K562 (cell line): ENCODE measurements around the gene MKRN3. TPM values are rescaled to one million over a fixed set of nuclear protein-coding genes. Genes with fewer than 3 reads are reported as not detected.

ENCODE experiments used
- EHMT2 ChIP-seq: fragments of 450-650 bp; IDR thresholded peaks from 2 replicates; pipeline ENCODE4 v1.6.1; 2018; ENCODE audit warnings: antibody characterized with exemption
- ERF ChIP-seq: fragments of 450-650 bp; formaldehyde crosslinking; IDR thresholded peaks from 2 replicates; pipeline ENCODE4 v1.4.0; 2020; ENCODE audit warnings: mild to moderate bottlenecking, mixed read lengths
- FOSL1 ChIP-seq: fragments of 200-800 bp; sonication (Bioruptor generic); conservative IDR thresholded peaks from 2 replicates; pipeline ENCODE4 v1.6.1; 2016; ENCODE audit warnings: missing genetic modification characterization, missing compliant biosample characterization
- FOXA1 ChIP-seq: fragments of 450-650 bp; IDR thresholded peaks from 2 replicates; pipeline ENCODE4 v1.6.1; 2016; ENCODE audit warnings: mild to moderate bottlenecking, borderline replicate concordance
- FOXK1 ChIP-seq: sonication (generic); formaldehyde crosslinking; IDR thresholded peaks from 2 replicates; pipeline ENCODE4 v1.8.0; 2022; ENCODE audit warnings: missing genetic modification reagents, mild to moderate bottlenecking, borderline replicate concordance
- KDM5B ChIP-seq: fragments of 200-600 bp; sonication (generic); IDR thresholded peaks from 2 replicates; pipeline ENCODE4 v1.6.1; 2012; ENCODE audit warnings: low read depth, mild to moderate bottlenecking, moderate library complexity, low read length, control low read depth, inconsistent platforms; ENCODE audit not compliant: insufficient replicate concordance
- NCOA1 ChIP-seq: fragments of 450-650 bp; IDR thresholded peaks from 2 replicates; pipeline ENCODE4 v1.6.1; 2016; ENCODE audit warnings: low read depth
- NR1H2 ChIP-seq: sonication (generic); formaldehyde crosslinking; IDR thresholded peaks from 2 replicates; pipeline ENCODE4 v1.4.0; 2020; ENCODE audit warnings: mild to moderate bottlenecking, missing genetic modification reagents
- PYGO2 ChIP-seq: fragments of 450-650 bp; IDR thresholded peaks from 2 replicates; pipeline ENCODE4 v1.6.1; 2016; ENCODE audit warnings: mild to moderate bottlenecking, missing genetic modification characterization, moderate library complexity, missing compliant biosample characterization
- SPI1 ChIP-seq: IDR thresholded peaks from 2 replicates; pipeline ENCODE4 v1.6.1; 2011; ENCODE audit warnings: low read depth, low read length, control low read depth, borderline replicate concordance
- SREBF2 ChIP-seq: sonication (generic); formaldehyde crosslinking; IDR thresholded peaks from 2 replicates; pipeline ENCODE4 v1.4.0; 2020; ENCODE audit warnings: mild to moderate bottlenecking, missing genetic modification reagents
- TEAD1 ChIP-seq, 2 experiments: fragments of 450-650 bp in 1 of 2; sonication (generic) in 1 of 2; formaldehyde crosslinking; IDR thresholded peaks; 2 replicates each; pipeline versions ENCODE4 v1.4.0 to v1.8.0; 2020 to 2022; ENCODE audit warnings: mild to moderate bottlenecking in 2 of 2, missing genetic modification reagents in 1 of 2
- ZNF589 ChIP-seq: fragments of 200-800 bp; sonication (Bioruptor generic); IDR thresholded peaks from 2 replicates; pipeline ENCODE4 v1.6.1; 2016; ENCODE audit warnings: low read depth, missing genetic modification characterization, missing compliant biosample characterization
- ZNF764 ChIP-seq: fragments of 250-450 bp; sonication (Bioruptor Pico); IDR thresholded peaks from 2 replicates; pipeline ENCODE4 v1.4.0; 2020; ENCODE audit warnings: low read depth, mild to moderate bottlenecking, moderate library complexity
- ZSCAN29 ChIP-seq: fragments of 450-650 bp; IDR thresholded peaks from 2 replicates; pipeline ENCODE4 v1.6.1; 2017
- ZSCAN32 ChIP-seq: fragments of 450-650 bp; formaldehyde crosslinking; IDR thresholded peaks from 2 replicates; pipeline ENCODE4 v1.4.0; 2020; ENCODE audit warnings: mild to moderate bottlenecking, moderate library complexity
- polyA plus RNA-seq, 8 experiments: library from polyadenylated mRNA; depleted of rRNA in 4 of 8; stranded (reverse) in 5 of 8; unstranded in 3 of 8; fragments of >200 nt; fragmentation: Nextera tagmentation in 2 of 8; fragmentation: Illumina TruSeq in 1 of 8; extraction: Ambion mirVana in 2 of 8; extraction: Trizol in 1 of 8; gene quantifications; 2 replicates each; pipeline versions ENCODE4 v1.2.1 to v1.2.3, GENCODE V29; 2011 to 2014; ENCODE audit warnings: inconsistent platforms in 1 of 8, missing spikeins in 1 of 8
- total RNA-seq, 7 experiments: library from RNA; depleted of rRNA in 6 of 7; stranded (reverse); fragments of >200 nt in 6 of 7; fragmentation: Illumina TruSeq in 2 of 7; extraction: Trizol in 2 of 7; gene quantifications; 2 replicates each; pipeline versions ENCODE4 v1.2.1 to v1.2.3, GENCODE V29; 2011 to 2021; ENCODE audit warnings: low replicate concordance in 1 of 7
- TF ChIP-seq, protein P1 (sequence below): sonication (generic); formaldehyde crosslinking; IDR thresholded peaks from 2 replicates; pipeline ENCODE4 v1.8.0; 2022; ENCODE audit warnings: mild to moderate bottlenecking, low read depth, missing genetic modification reagents
- TF ChIP-seq, protein P2 (sequence below): fragments of 450-650 bp; formaldehyde crosslinking; IDR thresholded peaks from 2 replicates; pipeline ENCODE4 v1.4.0; 2020; ENCODE audit warnings: mild to moderate bottlenecking
- TF ChIP-seq, protein P3 (sequence below): sonication (generic); formaldehyde crosslinking; IDR thresholded peaks from 2 replicates; pipeline ENCODE4 v1.8.0; 2022; ENCODE audit warnings: mild to moderate bottlenecking, missing genetic modification reagents
- TF ChIP-seq, protein P4 (sequence below): sonication (generic); formaldehyde crosslinking; IDR thresholded peaks from 2 replicates; pipeline ENCODE4 v1.8.0; 2022; ENCODE audit warnings: mild to moderate bottlenecking, missing genetic modification reagents

MKRN3 gene
- total and polyA plus RNA-seq, 9 of the 15 experiments (the other 6 are each of a cell fraction or from before 2014, with no cell fraction given) = 6.5 to 33.4 (median 25.1) TPM

DNA sequence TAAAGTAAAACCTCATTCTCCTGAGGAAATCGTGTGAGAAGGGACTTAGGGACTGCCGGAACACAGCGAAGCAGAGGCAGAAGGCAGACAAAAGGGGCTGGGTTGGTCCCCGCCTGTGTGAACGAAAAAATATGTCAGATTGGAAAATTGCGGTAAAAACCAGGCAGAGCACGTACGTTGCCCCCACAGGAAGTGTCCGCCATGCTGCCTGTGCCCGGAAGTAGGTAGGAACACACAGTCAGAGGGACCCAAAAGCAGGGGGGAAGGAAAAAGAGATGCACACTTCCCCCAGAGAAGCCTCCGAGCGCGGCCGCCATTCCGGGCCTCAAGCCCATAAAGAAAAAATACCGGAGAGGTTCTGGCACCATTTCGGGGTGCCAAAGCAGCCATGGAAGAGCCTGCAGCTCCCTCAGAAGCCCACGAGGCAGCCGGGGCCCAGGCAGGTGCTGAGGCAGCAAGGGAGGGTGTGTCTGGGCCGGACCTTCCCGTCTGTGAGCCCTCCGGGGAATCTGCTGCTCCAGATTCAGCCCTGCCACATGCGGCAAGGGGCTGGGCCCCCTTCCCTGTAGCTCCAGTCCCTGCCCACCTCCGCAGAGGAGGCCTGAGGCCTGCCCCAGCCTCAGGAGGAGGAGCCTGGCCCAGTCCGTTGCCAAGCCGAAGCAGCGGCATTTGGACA lies at the start of gene MKRN3 (continued):
- TF ChIP-seq, protein P1, sequence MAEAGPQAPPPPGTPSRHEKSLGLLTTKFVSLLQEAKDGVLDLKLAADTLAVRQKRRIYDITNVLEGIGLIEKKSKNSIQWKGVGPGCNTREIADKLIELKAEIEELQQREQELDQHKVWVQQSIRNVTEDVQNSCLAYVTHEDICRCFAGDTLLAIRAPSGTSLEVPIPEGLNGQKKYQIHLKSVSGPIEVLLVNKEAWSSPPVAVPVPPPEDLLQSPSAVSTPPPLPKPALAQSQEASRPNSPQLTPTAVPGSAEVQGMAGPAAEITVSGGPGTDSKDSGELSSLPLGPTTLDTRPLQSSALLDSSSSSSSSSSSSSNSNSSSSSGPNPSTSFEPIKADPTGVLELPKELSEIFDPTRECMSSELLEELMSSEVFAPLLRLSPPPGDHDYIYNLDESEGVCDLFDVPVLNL (CRISPR knock-in tag) = peak; percentile 37; the same call in 1 of the 2 replicates
- TF ChIP-seq, protein P2, sequence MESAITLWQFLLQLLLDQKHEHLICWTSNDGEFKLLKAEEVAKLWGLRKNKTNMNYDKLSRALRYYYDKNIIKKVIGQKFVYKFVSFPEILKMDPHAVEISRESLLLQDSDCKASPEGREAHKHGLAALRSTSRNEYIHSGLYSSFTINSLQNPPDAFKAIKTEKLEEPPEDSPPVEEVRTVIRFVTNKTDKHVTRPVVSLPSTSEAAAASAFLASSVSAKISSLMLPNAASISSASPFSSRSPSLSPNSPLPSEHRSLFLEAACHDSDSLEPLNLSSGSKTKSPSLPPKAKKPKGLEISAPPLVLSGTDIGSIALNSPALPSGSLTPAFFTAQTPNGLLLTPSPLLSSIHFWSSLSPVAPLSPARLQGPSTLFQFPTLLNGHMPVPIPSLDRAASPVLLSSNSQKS = no peak
- TF ChIP-seq PYGO2 (no peak), ZSCAN32 (no peak), ZSCAN29 (peak; percentile 19; the same call in 1 of the 2 replicates), SPI1 (0 out of 2 replicates have a peak, but pooled peaks have one; percentile 38), TEAD1 (CRISPR knock-in tag; IDR thresholded peaks at IDR 0.05) (peak; percentile 44 to 69; a peak in 3 of 4 replicates), NCOA1 (peak; percentile 99), NR1H2 (CRISPR knock-in tag) (no peak), EHMT2 (peak; percentile 65; the same call in 1 of the 2 replicates), FOSL1 (peak; percentile 23; the same call in 1 of the 2 replicates), ERF (CRISPR knock-in tag) (no peak), FOXA1 (no peak), ZNF764 (CRISPR knock-in tag) (0 out of 2 replicates have a peak, but pooled peaks have one; percentile 27), FOXK1 (CRISPR knock-in tag) (no peak), KDM5B (peak; percentile 74), ZNF589 (CRISPR knock-in tag) (no peak), SREBF2 (no peak)
- TF ChIP-seq, protein P3, sequence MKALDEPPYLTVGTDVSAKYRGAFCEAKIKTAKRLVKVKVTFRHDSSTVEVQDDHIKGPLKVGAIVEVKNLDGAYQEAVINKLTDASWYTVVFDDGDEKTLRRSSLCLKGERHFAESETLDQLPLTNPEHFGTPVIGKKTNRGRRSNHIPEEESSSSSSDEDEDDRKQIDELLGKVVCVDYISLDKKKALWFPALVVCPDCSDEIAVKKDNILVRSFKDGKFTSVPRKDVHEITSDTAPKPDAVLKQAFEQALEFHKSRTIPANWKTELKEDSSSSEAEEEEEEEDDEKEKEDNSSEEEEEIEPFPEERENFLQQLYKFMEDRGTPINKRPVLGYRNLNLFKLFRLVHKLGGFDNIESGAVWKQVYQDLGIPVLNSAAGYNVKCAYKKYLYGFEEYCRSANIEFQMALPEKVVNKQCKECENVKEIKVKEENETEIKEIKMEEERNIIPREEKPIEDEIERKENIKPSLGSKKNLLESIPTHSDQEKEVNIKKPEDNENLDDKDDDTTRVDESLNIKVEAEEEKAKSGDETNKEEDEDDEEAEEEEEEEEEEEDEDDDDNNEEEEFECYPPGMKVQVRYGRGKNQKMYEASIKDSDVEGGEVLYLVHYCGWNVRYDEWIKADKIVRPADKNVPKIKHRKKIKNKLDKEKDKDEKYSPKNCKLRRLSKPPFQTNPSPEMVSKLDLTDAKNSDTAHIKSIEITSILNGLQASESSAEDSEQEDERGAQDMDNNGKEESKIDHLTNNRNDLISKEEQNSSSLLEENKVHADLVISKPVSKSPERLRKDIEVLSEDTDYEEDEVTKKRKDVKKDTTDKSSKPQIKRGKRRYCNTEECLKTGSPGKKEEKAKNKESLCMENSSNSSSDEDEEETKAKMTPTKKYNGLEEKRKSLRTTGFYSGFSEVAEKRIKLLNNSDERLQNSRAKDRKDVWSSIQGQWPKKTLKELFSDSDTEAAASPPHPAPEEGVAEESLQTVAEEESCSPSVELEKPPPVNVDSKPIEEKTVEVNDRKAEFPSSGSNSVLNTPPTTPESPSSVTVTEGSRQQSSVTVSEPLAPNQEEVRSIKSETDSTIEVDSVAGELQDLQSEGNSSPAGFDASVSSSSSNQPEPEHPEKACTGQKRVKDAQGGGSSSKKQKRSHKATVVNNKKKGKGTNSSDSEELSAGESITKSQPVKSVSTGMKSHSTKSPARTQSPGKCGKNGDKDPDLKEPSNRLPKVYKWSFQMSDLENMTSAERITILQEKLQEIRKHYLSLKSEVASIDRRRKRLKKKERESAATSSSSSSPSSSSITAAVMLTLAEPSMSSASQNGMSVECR (CRISPR knock-in tag) = peak; percentile 54; the same call in 1 of the 2 replicates
- TF ChIP-seq, protein P4, sequence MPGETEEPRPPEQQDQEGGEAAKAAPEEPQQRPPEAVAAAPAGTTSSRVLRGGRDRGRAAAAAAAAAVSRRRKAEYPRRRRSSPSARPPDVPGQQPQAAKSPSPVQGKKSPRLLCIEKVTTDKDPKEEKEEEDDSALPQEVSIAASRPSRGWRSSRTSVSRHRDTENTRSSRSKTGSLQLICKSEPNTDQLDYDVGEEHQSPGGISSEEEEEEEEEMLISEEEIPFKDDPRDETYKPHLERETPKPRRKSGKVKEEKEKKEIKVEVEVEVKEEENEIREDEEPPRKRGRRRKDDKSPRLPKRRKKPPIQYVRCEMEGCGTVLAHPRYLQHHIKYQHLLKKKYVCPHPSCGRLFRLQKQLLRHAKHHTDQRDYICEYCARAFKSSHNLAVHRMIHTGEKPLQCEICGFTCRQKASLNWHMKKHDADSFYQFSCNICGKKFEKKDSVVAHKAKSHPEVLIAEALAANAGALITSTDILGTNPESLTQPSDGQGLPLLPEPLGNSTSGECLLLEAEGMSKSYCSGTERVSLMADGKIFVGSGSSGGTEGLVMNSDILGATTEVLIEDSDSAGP (CRISPR knock-in tag) = no peak
